Upper lobe of left lung (tissue), 4 donors: ENCODE measurements around the gene HSPA4.

Experiments used
- CTCF ChIP-seq, 6 experiments: fragments of 450-650 bp in 4 of 6; fragments of 200-600 bp in 2 of 6; sonication (generic) in 2 of 6; IDR thresholded peaks; one replicate each; pipeline ENCODE4 v1.5.1; 2016 to 2019; ENCODE audit warnings: antibody characterized with exemption in 6 of 6
- EP300 ChIP-seq, 4 donors: sonication (generic); formaldehyde crosslinking; IDR thresholded peaks; one replicate each; pipeline ENCODE4 v1.5.1; 2017; ENCODE audit warnings: antibody characterized with exemption in 4 of 4, control low read depth in 2 of 4
- POLR2A ChIP-seq, 4 donors: fragments of 450-650 bp; IDR thresholded peaks; one replicate each; pipeline ENCODE4 v1.5.1; 2016 to 2017; ENCODE audit warnings: antibody characterized with exemption in 4 of 4, mild to moderate bottlenecking in 2 of 4

- no peak for TF ChIP-seq EP300 (IDR thresholded peaks at IDR 0.05)
- no peak for TF ChIP-seq CTCF (IDR thresholded peaks at IDR 0.05)
- TF ChIP-seq POLR2A (IDR thresholded peaks at IDR 0.05) = no peak
Measured at GRCh38 chr5:133129289-133129688, 77.5 kb downstream of the HSPA4 start.
